Superior temporal gyrus (tissue), 1 donor: ENCODE data around the gene MALL.
"Not testable (repeated sequence)": the region's sequence is repeated elsewhere in the genome, so short reads cannot be mapped to it uniquely, and the experiment has no call there.

Experiments
- DNase-seq: peaks from one replicate; pipeline ENCODE4 v3.0.0-alpha.2; 2016; ENCODE audit errors: extremely low spot score

MALL gene

DNA sequence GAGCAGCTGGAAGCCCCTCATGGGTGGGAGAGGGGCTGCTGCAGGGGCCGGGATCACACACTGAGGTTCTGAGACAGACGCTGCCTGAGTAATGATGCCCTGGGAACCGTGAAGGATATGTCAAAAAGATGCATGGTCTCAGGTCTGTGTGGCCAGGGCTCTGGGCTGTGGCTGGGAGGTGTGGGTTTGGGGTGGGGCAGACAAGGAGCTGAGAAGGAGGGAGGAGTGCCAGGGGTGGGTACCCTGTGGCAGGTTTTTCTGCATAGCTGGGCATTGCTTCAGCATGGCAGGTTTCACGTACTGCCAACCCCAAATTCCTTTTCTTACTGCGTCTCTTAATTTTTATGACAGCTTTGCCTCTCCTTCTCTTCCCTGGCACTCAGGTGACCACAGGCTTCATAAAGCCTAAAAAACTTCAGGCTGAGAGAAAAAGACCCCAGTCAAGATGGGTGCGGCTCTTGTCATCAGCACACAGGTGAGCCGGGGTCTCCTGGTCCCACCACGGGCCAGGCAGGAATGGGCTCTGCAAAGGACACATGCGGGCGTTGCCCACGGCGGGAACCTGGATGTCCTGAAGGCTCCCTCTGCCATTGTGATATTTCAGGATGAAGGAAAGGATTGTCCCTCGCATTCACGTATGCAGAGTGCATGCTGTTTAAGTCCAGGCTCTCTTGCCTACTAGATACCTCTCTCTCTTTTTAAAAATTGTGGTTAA, 18.0 kb downstream of the MALL start:
- DNase-seq = no peak

DNA sequence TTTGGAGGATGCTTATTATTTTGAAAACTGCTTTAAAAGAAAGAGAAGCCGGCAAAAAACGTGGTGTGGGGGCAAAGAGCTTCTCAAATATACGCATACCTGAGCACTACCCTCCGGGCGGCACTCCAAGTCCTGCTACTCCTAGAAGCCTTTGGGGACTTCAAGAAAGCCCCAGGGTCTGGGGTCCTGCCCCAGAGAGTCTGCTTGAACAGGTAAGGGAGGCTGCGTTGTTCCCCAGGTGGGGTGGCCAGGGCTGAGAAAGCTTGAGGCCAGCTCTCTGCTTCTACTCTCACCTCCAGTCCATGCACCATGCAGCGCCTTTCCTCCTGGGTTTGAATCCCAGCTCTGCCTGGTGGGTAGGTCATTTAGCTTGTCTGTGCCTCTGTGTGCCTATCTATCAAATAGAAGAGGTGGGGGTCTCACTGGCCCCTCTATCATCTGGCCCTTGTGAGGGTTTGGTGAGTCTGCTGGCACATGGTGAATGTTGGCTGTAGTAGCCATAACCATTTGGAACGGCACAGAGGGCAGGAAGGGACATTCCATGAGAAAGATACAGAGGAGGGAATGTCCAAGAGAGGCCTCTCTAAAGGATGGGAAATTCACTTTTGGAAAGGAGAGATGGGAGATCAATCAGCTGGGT, 19.5 kb downstream of the MALL start:
- no peak for DNase-seq

- not testable (repeated sequence) for DNase-seq
Measured at GRCh38 chr2:110094884-110095534, 20.6 kb downstream of the MALL start.

DNA sequence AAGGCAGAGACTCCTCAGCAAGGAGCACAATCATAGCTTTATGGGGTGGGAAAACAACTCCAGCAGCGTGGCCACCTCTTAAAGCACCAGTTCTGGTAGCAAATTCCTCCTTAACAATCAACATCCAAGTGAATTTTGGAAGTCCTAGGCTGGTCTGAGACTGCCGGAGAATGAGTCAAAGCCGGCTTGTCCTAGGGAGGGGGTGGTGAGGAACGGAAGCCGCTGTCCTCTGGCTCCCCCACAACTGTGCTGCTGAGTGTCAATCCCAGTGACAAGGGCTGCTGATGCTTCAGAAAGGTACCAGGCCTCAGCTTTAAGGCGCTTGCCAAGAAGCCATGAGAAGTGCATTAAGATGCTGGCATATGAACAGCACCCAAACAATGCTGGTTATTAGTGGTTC, 21.7 kb downstream of the MALL start:
- DNase-seq = not testable (repeated sequence)

DNA sequence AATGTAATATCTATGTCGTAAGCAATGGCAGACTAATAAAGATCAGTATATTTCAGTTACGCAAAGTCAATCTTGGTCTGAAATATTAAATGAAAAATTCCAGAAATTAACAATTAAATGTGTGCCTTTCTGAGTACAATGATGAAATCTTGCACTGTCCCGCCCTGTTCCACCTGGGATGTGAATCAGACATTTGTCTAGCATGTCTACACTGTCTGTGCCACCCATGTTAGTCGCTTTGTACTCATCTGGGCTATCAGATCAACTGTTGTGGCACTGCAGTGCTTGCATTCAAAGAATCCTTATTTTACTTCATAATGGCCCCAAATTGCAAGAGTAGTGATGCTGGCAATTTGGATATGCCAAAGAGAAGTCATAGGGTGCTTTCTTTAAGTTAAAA, 25.5 kb downstream of the MALL start:
- not testable (repeated sequence) for DNase-seq

GRCh38 chr2:110083757-110084156, 31.9 kb downstream of the MALL start:
- DNase-seq = not testable (repeated sequence)

DNA sequence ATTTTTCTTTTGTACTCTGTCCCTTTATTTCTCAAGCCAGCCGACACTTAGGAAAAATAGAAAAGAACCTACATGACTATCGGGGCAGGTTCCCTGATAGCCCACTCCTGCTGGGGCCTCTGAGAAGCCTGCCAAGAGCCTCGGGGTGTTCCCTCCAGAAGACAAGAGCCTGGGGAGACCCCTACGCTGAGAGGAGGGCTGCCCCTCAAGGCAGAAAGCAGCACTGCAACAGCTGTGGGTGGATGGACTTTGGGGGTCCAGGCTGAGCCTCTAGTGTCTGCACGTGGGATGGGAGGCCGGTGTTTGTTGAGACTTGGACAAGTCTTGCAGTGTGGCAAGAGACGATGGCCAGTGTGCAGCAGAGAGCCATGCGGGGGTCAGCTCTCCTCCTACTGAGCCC, 32.5 kb downstream of the MALL start:
- not testable (repeated sequence) for DNase-seq

- not testable (repeated sequence) for DNase-seq
Measured at GRCh38 chr2:110078104-110078503, 37.5 kb downstream of the MALL start.

DNA sequence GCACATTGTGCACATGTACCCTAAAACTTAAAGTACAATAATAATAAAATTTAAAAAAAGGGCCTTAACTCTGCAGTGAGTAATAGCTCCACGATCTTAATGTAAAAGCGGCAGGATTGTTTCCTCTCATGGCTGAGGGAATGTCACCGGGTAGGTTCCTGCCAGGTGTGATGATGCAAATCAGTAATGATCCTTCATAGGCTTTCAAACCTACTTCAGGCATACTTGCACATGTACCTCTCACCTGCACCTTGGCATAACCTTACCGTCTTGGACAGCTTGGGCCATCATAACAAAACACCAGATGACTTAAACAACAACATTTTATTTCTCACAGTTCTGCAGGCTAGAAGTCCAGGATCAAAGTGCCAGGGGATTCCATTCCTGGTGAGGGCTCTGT, 39.7 kb downstream of the MALL start:
- DNase-seq = not testable (repeated sequence)

GRCh38 chr2:110069869-110070268, 45.8 kb downstream of the MALL start:
- DNase-seq = not testable (repeated sequence)

- not testable (repeated sequence) for DNase-seq
Measured at GRCh38 chr2:110068153-110068552, 47.5 kb downstream of the MALL start.

- DNase-seq = not testable (repeated sequence)
Measured at GRCh38 chr2:110062332-110062731, 53.3 kb downstream of the MALL start.

DNA sequence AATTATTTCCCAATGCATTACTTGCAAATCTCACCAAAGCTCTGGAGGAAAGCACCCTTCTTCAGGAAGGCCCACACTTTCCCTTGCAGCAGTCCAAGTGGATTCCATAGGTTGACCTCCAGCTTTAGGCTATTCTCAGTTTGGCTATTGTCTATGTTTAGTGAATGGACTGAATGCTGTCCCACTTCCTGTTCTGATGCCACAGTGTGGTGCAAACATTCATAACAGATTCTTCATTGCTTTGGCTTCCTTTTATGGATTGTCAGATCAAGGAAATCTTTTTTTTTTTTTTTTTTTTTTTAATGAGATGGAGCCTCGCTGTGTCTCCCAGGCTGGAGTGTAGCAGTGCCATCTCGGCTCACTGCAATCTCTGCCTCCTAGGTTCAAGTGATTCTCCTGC, 55.1 kb downstream of the MALL start:
- DNase-seq = not testable (repeated sequence)

DNA sequence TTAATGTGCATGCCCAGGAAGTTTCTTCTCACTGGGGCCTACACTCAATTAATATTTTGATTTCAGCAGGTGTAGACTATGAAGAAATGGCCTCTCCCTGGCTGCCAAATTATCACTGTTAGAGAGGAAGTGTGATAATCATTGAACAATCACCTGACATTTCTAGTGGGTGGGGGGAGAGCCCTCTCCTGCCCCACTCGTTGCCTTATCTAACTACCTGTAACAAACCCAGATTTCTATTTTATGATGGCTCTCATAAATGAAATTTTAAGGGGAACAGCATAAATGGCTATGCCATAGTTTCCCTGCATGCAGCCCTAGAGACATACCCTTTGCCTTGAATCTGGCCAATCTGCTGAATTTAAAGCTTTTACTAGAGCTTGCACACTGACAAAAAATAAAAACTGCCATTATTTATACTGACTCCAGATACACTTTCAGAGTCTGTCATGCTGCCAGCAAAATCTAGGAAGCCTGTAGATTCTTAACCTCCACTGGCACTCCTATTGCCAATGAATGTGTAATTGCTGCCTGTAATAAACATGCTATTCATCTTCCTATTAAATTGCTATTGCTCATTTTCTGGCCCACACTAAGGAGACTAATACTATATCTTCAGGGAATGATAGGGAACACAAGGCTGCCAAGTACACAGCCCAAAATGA, 55.8 kb downstream of the MALL start:
- DNase-seq = not testable (repeated sequence)

GRCh38 chr2:110059009-110059693, 56.5 kb downstream of the MALL start:
- DNase-seq = not testable (repeated sequence)

- not testable (repeated sequence) for DNase-seq
Measured at GRCh38 chr2:110058034-110058433, 57.6 kb downstream of the MALL start.

DNA sequence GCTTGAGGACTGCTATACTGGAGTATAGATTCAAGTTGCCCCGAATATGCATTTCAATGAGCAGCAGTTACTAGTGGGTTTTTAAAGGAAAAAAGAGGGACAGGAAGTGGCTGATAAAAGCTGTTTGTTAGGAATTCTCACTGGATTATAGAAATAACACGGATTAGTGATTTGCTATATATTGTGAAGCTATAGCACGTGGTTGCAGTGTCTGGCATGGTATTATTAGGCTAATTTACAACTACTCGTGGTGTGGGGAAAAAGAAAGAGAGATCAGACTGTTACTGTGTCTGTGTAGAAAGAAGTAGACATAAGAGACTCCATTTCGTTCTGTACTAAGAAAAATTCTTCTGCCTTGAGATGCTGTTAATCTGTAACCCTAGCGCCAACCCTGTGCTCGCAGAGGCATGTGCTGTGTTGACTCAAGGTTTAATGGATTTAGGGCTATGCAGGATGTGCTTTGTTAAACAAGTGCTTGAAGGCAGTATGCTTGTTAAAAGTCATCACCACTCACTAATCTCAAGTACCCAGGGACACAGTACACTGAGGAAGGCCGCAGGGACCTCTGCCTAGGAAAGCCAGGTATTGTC, 59.7 kb downstream of the MALL start:
- DNase-seq = not testable (repeated sequence)

GRCh38 chr2:110054521-110055407, 60.9 kb downstream of the MALL start:
- peak; percentile 41 for DNase-seq

- not testable (repeated sequence) for DNase-seq
Measured at GRCh38 chr2:110053688-110054087, 61.9 kb downstream of the MALL start.

- DNase-seq = not testable (repeated sequence)
Measured at GRCh38 chr2:110052166-110052565, 63.5 kb downstream of the MALL start.
